Heart left ventricle (tissue), 16 donors: ENCODE measurements around the gene CIRBP. TPM values are rescaled to one million over a fixed set of nuclear protein-coding genes. Genes with fewer than 3 reads are reported as not detected.
A peak's percentile ranks its signal among the peaks of the same experiment; 100 is the strongest.

Experiments used
- ATAC-seq, 4 donors: fragments of 200-7000 bp; cut with Tn5 transposase; one replicate each; pipeline ENCODE4 v1.9.1; 2020 to 2022; ENCODE audit warnings: moderate library complexity in 4 of 4, mild to moderate bottlenecking in 3 of 4, moderate number of reproducible peaks in 1 of 4
- DNase-seq, 5 donors: peaks; one replicate each; pipeline ENCODE4 v3.0.0-alpha.2; 2020
- H3K27ac ChIP-seq, 12 donors: fragments of 200-600 bp; sonication (generic) in 4 of 12; one replicate each; pipeline versions ENCODE4 v1.5.0 to v1.8.0; 2016 to 2022; ENCODE audit warnings: mild to moderate bottlenecking in 2 of 12
- H3K27me3 ChIP-seq, 9 donors: fragments of 200-600 bp; sonication (generic) in 2 of 9; one replicate each; pipeline versions ENCODE4 v1.5.1 to v1.8.0; 2016 to 2022; ENCODE audit warnings: mild to moderate bottlenecking in 3 of 9
- H3K36me3 ChIP-seq, 9 donors: fragments of 200-600 bp; sonication (generic) in 2 of 9; one replicate each; pipeline versions ENCODE4 v1.5.0 to v1.8.0; 2018 to 2022; ENCODE audit warnings: mild to moderate bottlenecking in 2 of 9
- H3K4me1 ChIP-seq, 12 donors: fragments of 200-600 bp; sonication (generic) in 4 of 12; one replicate each; pipeline versions ENCODE4 v1.5.0 to v1.8.0; 2016 to 2022; ENCODE audit warnings: mild to moderate bottlenecking in 3 of 12
- H3K4me3 ChIP-seq, 12 donors: fragments of 200-600 bp; sonication (generic) in 4 of 12; one replicate each; pipeline versions ENCODE4 v1.5.0 to v1.8.0; 2017 to 2022; ENCODE audit warnings: mild to moderate bottlenecking in 9 of 12, moderate library complexity in 4 of 12
- H3K9me3 ChIP-seq, 12 donors: fragments of 200-600 bp; sonication (generic) in 4 of 12; one replicate each; pipeline versions ENCODE4 v1.5.0 to v1.8.0; 2016 to 2022; ENCODE audit warnings: mild to moderate bottlenecking in 1 of 12
- POLR2A ChIP-seq, 2 donors: fragments of 450-650 bp; IDR thresholded peaks; one replicate each; pipeline ENCODE4 v1.6.1; 2017; ENCODE audit warnings: antibody characterized with exemption in 2 of 2, mild to moderate bottlenecking in 2 of 2, moderate library complexity in 2 of 2
- WGBS, 4 donors: extraction: QIAGEN DNeasy Blood & Tissue Kit in 2 of 4; methylation state at CpG; one replicate each; pipeline versions ENCODE4 v1.1.5 to v1.1.7; 2013 to 2018; 5-methylcytosine and 5-hydroxymethylcytosine counted together
- intact Hi-C, 10 donors: fragments of 100-400 bp; cut with DNase I; formaldehyde crosslinking; loops; one replicate each; pipeline versions ENCODE4 v1.11.1 to v1.14.2; 2022
- polyA plus RNA-seq, 2 donors: library from polyadenylated mRNA; stranded (reverse); fragments of 200-250 nt; gene quantifications; one replicate each; pipeline ENCODE4 v1.2.3, GENCODE V29; 2013
- total RNA-seq, 9 donors: library from RNA; depleted of rRNA in 2 of 9; stranded (reverse); fragments of >200 nt in 2 of 9; fragmentation: NEBNext Ultra II Directional in 3 of 9; extraction: Animal tissue kit (Norgen Biotek cat#: 25700) in 3 of 9; gene quantifications; one replicate each; pipeline versions ENCODE4 v1.1.0 to v1.2.4, GENCODE V29; 2016 to 2023
- TF ChIP-seq, protein P1 (sequence below), 12 donors: fragments of 200-600 bp; sonication (generic) in 4 of 12; IDR thresholded peaks; one replicate each; pipeline versions ENCODE4 v1.5.0 to v1.8.0; 2018 to 2022; ENCODE audit warnings: antibody characterized with exemption in 12 of 12, mild to moderate bottlenecking in 5 of 12
- donor health status: ischemic (EF 13 %, LVEDD 7.1; RV severe dilation, severe dysfunction).
- donor health status: healthy with polysubstance abuse.
- donor health status: DM: no; HTN: yes; CAD: no.
- donor health status: DM: no; HTN: no; CAD: no.
- donor health status: ischemic (EF 25% LVEDD 6.9; RV normal size, moderate dysfunction).
- donor health status: ischemic (EF 25% LVEDD 5.7; RV mildly dilated, moderate dysfunction).
- donor health status: healthy.
- donor health status: DM: yes; HTN: yes; CAD: no.
- donor health status: ischemic (EF 35%, LVEDD 5.7; RV mildly dilated, moderate dysfunction).
- donor health status: nonischemic (EF 11% LVEDD 7.7; RV severe dilation, severe dysfunction).
- donor health status: DM: yes; HTN: yes; CAD: no.
- donor health status: PGD.
- donor health status: ischemic (EF 29% LVEDD 5.4; RV normal size, mild dysfunction).
- donor health status: nonischemic (EF 23%, LVEDD 6.1; RV moderate dilation, normal function).

The CIRBP gene
- total and polyA plus RNA-seq, 11 donors: 149 to 425 (median 269) TPM

DNA sequence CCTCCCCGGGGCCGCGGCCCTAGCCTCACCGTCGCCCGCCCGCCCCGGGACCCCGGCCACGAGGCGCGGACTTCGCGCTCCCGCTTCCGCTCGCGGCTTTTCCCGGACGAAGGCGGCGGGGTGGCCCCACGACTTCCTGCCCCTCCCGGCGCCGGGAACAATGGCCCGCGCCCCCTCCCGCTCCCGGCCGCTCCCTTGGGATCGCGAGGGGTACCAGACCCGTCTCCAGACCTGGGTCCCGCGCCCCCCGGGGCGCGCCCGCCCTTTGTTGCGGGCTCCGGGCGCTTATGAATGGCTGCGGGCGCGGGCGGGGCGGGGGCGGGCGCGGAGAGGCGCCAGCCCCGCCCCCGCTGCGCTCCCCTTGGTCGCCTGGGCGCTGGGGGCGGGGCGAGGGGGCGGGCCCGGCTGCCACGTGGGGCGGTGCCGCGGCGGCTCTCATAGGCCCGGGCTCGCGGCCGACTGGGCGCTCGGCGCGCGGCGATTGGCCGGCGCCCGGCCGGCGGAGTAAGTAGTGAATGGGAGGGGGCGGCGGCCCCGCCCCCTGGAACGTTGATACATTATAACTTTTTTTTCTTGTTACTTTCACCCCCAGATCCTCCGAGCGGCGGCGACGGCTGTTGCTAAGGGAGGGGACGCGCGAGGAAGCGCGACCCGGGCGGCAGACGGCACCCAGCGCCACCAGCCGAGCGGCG, 19.7 kb upstream of the CIRBP start:
- peak; percentile 92 to 96 (median 94) for DNase-seq
- TF ChIP-seq POLR2A (IDR thresholded peaks at IDR 0.05): peak; percentile 85 to 95
- TF ChIP-seq, protein P1, sequence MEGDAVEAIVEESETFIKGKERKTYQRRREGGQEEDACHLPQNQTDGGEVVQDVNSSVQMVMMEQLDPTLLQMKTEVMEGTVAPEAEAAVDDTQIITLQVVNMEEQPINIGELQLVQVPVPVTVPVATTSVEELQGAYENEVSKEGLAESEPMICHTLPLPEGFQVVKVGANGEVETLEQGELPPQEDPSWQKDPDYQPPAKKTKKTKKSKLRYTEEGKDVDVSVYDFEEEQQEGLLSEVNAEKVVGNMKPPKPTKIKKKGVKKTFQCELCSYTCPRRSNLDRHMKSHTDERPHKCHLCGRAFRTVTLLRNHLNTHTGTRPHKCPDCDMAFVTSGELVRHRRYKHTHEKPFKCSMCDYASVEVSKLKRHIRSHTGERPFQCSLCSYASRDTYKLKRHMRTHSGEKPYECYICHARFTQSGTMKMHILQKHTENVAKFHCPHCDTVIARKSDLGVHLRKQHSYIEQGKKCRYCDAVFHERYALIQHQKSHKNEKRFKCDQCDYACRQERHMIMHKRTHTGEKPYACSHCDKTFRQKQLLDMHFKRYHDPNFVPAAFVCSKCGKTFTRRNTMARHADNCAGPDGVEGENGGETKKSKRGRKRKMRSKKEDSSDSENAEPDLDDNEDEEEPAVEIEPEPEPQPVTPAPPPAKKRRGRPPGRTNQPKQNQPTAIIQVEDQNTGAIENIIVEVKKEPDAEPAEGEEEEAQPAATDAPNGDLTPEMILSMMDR (IDR thresholded peaks at IDR 0.05): no peak
- ATAC-seq: peak in 2 of 4 donors; percentile 5 to 6
- H3K36me3 ChIP-seq: peaks cover 3 to 29% (median 22%) of the 10 kb centered on the region in 9 donors
- peak overlapping the region; percentile 96 to 100 (median 100) for H3K27ac ChIP-seq
- 1% methylated on average over 45 to 102 of the region's 102 CpGs for WGBS, 4 donors
- intact Hi-C loops: loop anchor here in 3 of 10 donors (1.0 to 10.0 kb wide), 2 partner anchors 17 to 325 kb away; partner anchors contain the start of gene ARID3A (in 1 of the 3)
- H3K27me3 ChIP-seq: no peaks in the 10 kb centered on the region
- no peaks in the 10 kb centered on the region for H3K9me3 ChIP-seq
- H3K4me3 ChIP-seq: peak overlapping the region; percentile 68 to 97 (median 85)
- peaks cover 21 to 75% (median 57%) of the 10 kb centered on the region in 12 donors for H3K4me1 ChIP-seq

DNA sequence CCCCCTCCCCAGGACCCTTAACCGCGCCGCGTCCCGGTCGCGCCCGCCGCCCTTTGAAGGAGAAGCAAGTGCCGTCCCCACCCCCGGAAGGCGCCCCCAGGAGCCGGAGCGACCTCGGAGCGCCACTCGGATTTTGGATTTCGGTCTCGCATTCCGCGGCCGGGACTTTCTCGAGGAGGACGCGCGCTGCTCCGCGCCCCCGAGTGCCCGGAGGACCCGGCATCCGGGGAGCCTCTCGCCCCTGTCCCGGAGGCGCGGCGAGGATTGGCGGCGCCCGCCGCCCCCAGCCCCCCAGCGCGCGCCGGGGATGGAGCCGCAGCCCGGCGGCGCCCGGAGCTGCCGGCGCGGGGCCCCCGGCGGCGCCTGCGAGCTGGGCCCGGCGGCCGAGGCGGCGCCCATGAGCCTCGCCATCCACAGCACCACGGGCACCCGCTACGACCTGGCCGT, 19.1 kb upstream of the CIRBP start:
- H3K36me3 ChIP-seq: peaks cover 3 to 35% (median 28%) of the 10 kb centered on the region in 9 donors
- no peaks in the 10 kb centered on the region for H3K9me3 ChIP-seq
- peak overlapping the region; percentile 63 to 97 (median 84) for H3K4me3 ChIP-seq
- intact Hi-C loops: loop anchor here in 3 of 10 donors (1.0 to 10.0 kb wide), 3 partner anchors 16 to 453 kb away; partner anchors contain the start of genes ARID3A (in 1 of the 3) and PTBP1 (in 1 of the 3)
- H3K4me1 ChIP-seq: peaks cover 18 to 75% (median 57%) of the 10 kb centered on the region in 12 donors
- WGBS, 4 donors: 0 to 1% (median 1%) methylated on average over 9 to 67 of the region's 67 CpGs
- no peak for ATAC-seq
- peak overlapping the region; percentile 96 to 100 (median 100) for H3K27ac ChIP-seq
- no peak for DNase-seq
- TF ChIP-seq, protein P1 (IDR thresholded peaks at IDR 0.05): no peak
- TF ChIP-seq POLR2A (IDR thresholded peaks at IDR 0.05): peak in 1 of 2 donors; percentile 9
- H3K27me3 ChIP-seq: no peaks in the 10 kb centered on the region

DNA sequence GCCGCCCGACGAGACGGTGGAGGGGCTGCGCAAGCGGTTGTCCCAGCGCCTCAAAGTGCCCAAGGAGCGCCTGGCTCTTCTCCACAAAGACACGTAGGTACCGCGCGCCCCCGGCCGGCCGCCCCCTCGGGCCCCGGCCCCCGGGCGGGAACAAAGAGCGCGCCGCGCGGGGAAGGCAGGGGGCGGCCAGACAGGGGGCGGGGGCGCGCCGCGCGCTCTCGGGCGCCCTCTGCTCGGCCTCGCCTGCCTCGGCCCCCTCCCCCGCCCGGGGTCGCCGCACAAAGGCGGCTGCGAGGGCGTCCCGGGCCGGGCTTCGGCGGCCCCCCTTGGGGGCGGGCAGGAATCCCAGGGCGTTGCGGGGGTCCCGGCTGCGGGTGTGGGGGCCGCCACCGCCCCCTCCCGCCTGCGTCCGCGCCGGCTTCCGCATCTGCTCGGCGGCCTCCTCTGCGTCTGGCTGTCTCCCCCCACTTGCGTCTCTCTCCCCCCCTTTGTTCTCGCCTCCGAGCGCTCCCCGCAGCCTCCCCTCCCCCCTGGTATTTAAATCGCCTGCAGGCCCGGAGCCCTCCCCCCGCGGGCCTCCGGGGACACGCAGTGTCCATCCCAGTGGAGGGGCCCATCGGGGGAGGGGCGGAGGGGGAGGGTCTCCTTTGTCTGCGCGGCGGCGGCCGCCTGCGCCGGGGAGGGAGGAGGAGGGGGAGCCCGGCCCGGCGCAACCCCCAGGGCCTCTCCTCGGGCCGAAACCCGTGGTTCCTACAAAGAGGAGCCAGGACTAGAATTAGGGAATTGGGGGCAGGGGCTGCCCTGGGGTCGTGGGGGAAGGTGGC, 18.5 kb upstream of the CIRBP start:
- intact Hi-C loops: loop anchor here in 1 of 10 donors (5.0 kb wide), 1 partner anchor 453 kb away; the partner anchor contains the start of gene PTBP1
- peaks cover 20 to 75% (median 57%) of the 10 kb centered on the region in 12 donors for H3K4me1 ChIP-seq
- no peak for ATAC-seq

More for the DNA sequence above, 18.5 kb upstream of the CIRBP start:
- H3K9me3 ChIP-seq: no peaks in the 10 kb centered on the region
- peak; percentile 79 to 85 (median 82) for DNase-seq
- peak overlapping the region; percentile 96 to 100 (median 100) for H3K27ac ChIP-seq
- H3K36me3 ChIP-seq: peaks cover 7 to 41% (median 35%) of the 10 kb centered on the region in 9 donors
- no peaks in the 10 kb centered on the region for H3K27me3 ChIP-seq
- 0 to 1% (median 1%) methylated on average over 31 to 90 of the region's 90 CpGs for WGBS, 4 donors
- TF ChIP-seq, protein P1 (IDR thresholded peaks at IDR 0.05): peak in 1 of 12 donors; percentile 11
- no peak for TF ChIP-seq POLR2A (IDR thresholded peaks at IDR 0.05)
- peak overlapping the region; percentile 63 to 97 (median 84) for H3K4me3 ChIP-seq
